Middle frontal gyrus (tissue), 1 donor: ENCODE results near the gene PLOD2.

Experiments used
- DNase-seq: peaks from one replicate; pipeline ENCODE4 v3.0.0-alpha.2; 2015; ENCODE audit warnings: low spot score; ENCODE audit errors: extremely low spot score

The PLOD2 gene

GRCh38 chr3:146047485-146047884 lies 113.5 kb downstream of the PLOD2 start:
- no peak for DNase-seq

GRCh38 chr3:146044046-146044445 lies 116.9 kb downstream of the PLOD2 start:
- DNase-seq, result no peak

DNA sequence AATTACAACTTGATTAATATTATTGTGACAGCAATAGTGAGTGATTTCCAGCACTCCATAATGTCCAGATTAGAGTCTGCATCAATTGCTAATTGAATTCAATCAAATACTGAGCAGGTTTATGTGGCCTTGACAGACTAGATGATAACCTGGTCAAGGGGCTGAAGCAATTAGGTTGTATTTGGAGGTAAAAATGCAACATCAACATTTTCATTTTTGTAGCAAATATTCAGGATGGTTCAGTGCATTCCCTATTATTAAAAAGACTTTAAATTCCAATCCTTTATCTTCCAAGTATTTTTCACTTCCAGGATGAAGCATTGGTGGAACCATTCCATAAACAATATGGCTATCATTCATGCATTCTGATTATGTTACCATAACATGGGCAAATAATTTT lies 120.4 kb downstream of the PLOD2 start:
- no peak for DNase-seq

DNA sequence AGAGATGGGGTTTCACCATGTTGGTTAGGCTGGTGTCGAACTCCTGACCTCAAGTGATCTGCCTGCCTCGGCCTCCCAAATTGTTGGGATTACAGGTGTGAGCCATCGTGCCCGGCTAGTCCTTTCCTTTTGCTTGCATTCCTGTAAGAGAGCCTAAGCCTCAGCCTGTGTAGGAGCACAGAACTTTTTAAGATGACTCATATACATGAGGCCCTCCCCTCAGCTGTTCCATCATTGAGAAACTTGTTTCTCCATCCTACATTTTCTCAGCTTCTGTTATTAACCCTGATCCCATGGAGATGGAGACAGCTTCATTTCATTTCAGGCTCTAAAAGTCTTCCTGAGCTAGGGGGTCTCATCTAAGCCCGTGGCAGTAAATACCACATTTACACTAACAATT lies 123.3 kb downstream of the PLOD2 start:
- no peak for DNase-seq

DNA sequence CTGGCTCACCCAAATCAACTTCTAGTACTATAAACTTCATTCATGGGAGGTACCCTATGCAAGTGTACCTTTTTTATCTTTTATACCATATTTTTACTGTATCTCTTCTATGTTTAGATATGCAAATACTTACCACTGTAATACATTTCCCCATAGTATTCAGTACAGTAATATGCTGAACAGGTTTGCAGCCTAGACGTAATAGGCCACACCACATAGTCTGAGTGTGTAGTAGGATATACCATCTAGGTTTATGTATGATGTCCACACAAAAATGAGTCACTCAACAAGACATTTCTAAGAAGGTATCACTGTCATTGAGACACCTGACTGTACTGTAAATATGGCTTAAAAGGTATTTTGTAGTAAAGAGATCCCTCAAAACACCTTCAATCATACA lies 124.7 kb downstream of the PLOD2 start:
- DNase-seq, result no peak

- no peak for DNase-seq
Observed at GRCh38 chr3:146035366-146035765, 125.6 kb downstream of the PLOD2 start.

DNA sequence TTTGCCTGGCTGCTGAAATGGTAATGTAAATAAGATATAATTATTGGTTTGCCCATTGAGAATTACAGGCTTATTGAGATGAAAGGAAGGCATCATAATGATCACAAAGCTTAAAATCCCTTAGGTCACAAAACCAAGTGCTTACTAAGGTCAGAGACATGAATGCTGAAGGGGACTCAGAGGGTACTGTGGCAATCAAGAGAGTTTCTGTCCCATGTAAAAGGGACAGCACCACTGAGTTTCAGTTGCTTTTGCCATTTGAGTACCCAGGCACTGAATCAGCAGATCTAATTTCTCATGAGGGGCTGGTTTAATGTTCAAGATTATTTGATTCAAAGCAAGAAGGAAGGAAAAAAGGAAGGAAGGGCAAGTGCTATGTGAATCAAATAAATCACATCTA lies 127.0 kb downstream of the PLOD2 start:
- DNase-seq, result no peak

- no peak for DNase-seq
Observed at GRCh38 chr3:146026547-146026946, 134.4 kb downstream of the PLOD2 start.

GRCh38 chr3:146024260-146024659 lies 136.7 kb downstream of the PLOD2 start:
- DNase-seq, result no peak

DNA sequence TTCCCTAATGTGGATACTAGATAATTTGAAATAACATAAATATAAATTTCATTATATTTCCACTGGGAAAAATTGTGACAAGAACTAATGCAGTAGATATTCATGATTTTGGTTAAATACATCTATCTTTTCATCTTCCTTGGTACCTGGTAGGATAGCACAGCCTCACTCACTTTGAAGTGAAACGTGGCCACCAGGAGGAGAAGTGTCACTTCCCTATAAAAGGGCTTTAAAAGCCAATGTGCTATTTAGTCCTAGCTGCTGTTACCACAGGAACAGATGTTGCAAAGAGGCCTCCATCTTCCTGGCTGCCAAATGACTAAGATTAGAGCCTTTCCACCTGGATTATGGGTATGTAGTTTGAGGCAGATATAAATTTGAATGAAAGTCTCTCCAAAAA lies 140.0 kb downstream of the PLOD2 start:
- no peak for DNase-seq

GRCh38 chr3:146019508-146019907 lies 141.5 kb downstream of the PLOD2 start:
- no peak for DNase-seq
